OCI-LY7 (cell line): ENCODE data around the gene ELAVL4. TPM values are rescaled to one million over a fixed set of nuclear protein-coding genes. Genes with fewer than 3 reads are reported as not detected.

Experiments used
- BruUV-seq: library from RNA; stranded (reverse); fragments of 400-500 nt; replicated peaks from 2 replicates; lab custom pipeline; 2021; lab: Mats Ljungman, UMichigan
- CTCF ChIA-PET: fragments of 300-600 bp; sonication (Branson Sonifier 250); formaldehyde crosslinking; loops from one replicate; lab custom pipeline; 2022; ENCODE audit warnings: antibody characterized with exemption; ENCODE audit not compliant: unreplicated experiment; lab: Charles Lee
- POLR2A ChIA-PET: fragments of 300-600 bp; sonication (Branson Sonifier 250); formaldehyde crosslinking; loops from one replicate; lab custom pipeline; 2022; ENCODE audit warnings: antibody characterized with exemption; lab: Charles Lee
- DNase-seq: peaks from one replicate; pipeline ENCODE4 v3.0.0-alpha.2; 2015; ENCODE audit warnings: low spot score
- H2AFZ ChIP-seq: fragments of 200-600 bp; sonication (generic), shearing (Covaris generic); 2 replicates; pipeline ENCODE4 v1.6.1; 2014; ENCODE audit warnings: mild to moderate bottlenecking, antibody characterized with exemption, low read length, moderate library complexity
- H3K27ac ChIP-seq: fragments of 200-600 bp; sonication (generic); 2 replicates; pipeline ENCODE4 v1.5.1; 2014; ENCODE audit warnings: mixed run types, low read depth, mild to moderate bottlenecking, moderate library complexity, low read length, inconsistent platforms; ENCODE audit not compliant: poor library complexity, severe bottlenecking
- H3K36me3 ChIP-seq: fragments of 200-600 bp; sonication (generic); 2 replicates; pipeline ENCODE4 v1.6.1; 2014; ENCODE audit warnings: mild to moderate bottlenecking, antibody characterized with exemption, low read length, moderate library complexity, mixed read lengths; ENCODE audit not compliant: insufficient read depth
- H3K4me1 ChIP-seq: fragments of 200-600 bp; sonication (generic); 2 replicates; pipeline ENCODE4 v1.5.1; 2014; ENCODE audit warnings: mild to moderate bottlenecking, low read length; ENCODE audit not compliant: insufficient read depth, poor library complexity, severe bottlenecking
- H3K4me2 ChIP-seq: fragments of 200-600 bp; sonication (generic); 2 replicates; pipeline ENCODE4 v1.6.1; 2014; ENCODE audit warnings: mild to moderate bottlenecking, low read length
- H3K4me3 ChIP-seq: fragments of 200-600 bp; sonication (generic); 2 replicates; pipeline ENCODE4 v1.5.1; 2014; ENCODE audit warnings: mild to moderate bottlenecking, low read depth, low read length; ENCODE audit not compliant: poor library complexity, severe bottlenecking
- H3K79me2 ChIP-seq: fragments of 200-600 bp; sonication (generic); 2 replicates; pipeline ENCODE4 v1.6.1; 2016; ENCODE audit warnings: low read depth, mild to moderate bottlenecking, low read length, moderate library complexity, mixed read lengths; ENCODE audit not compliant: insufficient read depth
- H3K9me2 ChIP-seq: fragments of 200-600 bp; sonication (generic); 2 replicates; pipeline ENCODE4 v1.6.1; 2016; ENCODE audit warnings: mild to moderate bottlenecking, low read length, mixed read lengths; ENCODE audit not compliant: insufficient read depth
- H3K9me3 ChIP-seq: fragments of 200-600 bp; sonication (generic); 2 replicates; pipeline ENCODE4 v1.6.1; 2014; ENCODE audit warnings: mild to moderate bottlenecking, mixed run types, low read length, mixed read lengths
- H4K20me1 ChIP-seq: fragments of 200-600 bp; sonication (generic); 2 replicates; pipeline ENCODE4 v1.6.1; 2014; ENCODE audit warnings: mild to moderate bottlenecking, antibody characterized with exemption, low read length, moderate library complexity, mixed read lengths; ENCODE audit not compliant: insufficient read depth
- EZH2phosphoT487 ChIP-seq: fragments of 200-600 bp; sonication (generic); IDR thresholded peaks from 2 replicates; pipeline ENCODE4 v1.6.1; 2018; ENCODE audit warnings: low read depth, borderline replicate concordance, mild to moderate bottlenecking, mixed run types, antibody characterized with exemption, low read length, moderate library complexity, mixed read lengths
- intact Hi-C: fragments of 100-400 bp; cut with micrococcal nuclease; formaldehyde crosslinking; loops from one replicate; pipeline ENCODE4 v1.10.0; 2022; ENCODE audit not compliant: unreplicated experiment
- total RNA-seq, 2 experiments: library from RNA; depleted of rRNA in 1 of 2; stranded (reverse); fragments of >200 nt in 1 of 2; shearing (Covaris generic) in 1 of 2; gene quantifications; 2 replicates each; pipeline ENCODE4 v1.2.3, GENCODE V29; 2014 to 2022
- TF ChIP-seq, protein P1 (sequence below): fragments of 200-600 bp; sonication (generic); conservative IDR thresholded peaks from 2 replicates; pipeline ENCODE4 v1.5.1; 2014; ENCODE audit warnings: mild to moderate bottlenecking, antibody characterized with exemption, low read length, moderate library complexity, mixed read lengths

Gene ELAVL4
- total RNA-seq, 2 experiments from 2014 or later = not detected

DNA sequence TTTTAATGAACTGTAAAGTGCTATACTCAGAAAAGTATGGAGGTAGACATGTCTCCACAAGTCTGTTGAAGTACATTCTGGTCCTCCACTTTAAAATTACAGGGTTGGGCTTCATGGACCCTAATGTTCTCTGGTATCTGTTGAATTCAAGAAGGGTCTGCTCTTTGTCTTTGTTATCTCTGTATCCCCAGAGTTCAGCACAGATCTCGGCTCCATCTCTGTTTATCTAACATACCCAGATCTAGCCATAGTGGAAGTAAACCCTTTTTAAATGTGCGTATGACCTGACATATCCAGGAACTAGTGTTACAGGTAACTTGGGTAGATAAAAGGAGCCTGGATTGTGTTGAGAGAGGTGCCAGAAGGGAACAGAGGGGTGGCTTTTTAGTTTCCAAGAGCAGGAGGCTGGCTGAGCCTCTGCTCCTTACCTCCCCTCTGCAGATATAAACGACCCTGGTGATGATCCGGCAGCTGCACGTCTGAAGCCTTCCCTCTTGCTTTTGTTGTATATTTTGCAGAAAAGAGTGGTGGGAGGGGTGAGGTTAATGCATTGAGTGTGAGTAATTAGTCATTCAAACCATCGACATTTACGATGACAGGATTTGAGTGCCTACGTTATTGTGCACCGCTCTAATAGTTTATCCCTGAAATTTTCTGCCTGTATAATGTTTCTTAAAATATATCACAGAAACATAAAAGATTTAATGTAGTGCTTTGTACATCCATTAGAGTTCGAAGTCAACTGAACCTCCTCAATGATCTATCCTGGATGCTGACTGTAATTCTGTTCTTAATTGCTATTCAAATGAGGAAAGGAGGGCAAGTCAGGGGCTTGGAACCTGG lies 30.8 kb downstream of the ELAVL4 start:
- no peaks in the 10 kb centered on the region for H3K79me2 ChIP-seq
- DNase-seq = no peak
- H3K9me3 ChIP-seq = no peaks in the 10 kb centered on the region
- no peak overlapping the region for H3K4me2 ChIP-seq
- CTCF ChIA-PET = no interaction called here
- no peaks in the 10 kb centered on the region for H3K36me3 ChIP-seq
- H3K4me3 ChIP-seq = no peak overlapping the region
- TF ChIP-seq EZH2phosphoT487 = no peak
- TF ChIP-seq, protein P1, sequence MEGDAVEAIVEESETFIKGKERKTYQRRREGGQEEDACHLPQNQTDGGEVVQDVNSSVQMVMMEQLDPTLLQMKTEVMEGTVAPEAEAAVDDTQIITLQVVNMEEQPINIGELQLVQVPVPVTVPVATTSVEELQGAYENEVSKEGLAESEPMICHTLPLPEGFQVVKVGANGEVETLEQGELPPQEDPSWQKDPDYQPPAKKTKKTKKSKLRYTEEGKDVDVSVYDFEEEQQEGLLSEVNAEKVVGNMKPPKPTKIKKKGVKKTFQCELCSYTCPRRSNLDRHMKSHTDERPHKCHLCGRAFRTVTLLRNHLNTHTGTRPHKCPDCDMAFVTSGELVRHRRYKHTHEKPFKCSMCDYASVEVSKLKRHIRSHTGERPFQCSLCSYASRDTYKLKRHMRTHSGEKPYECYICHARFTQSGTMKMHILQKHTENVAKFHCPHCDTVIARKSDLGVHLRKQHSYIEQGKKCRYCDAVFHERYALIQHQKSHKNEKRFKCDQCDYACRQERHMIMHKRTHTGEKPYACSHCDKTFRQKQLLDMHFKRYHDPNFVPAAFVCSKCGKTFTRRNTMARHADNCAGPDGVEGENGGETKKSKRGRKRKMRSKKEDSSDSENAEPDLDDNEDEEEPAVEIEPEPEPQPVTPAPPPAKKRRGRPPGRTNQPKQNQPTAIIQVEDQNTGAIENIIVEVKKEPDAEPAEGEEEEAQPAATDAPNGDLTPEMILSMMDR = no peak
- H3K4me1 ChIP-seq = no peaks in the 10 kb centered on the region
- no peak overlapping the region for H2AFZ ChIP-seq
- intact Hi-C loops = no loop called here
- POLR2A ChIA-PET = no interaction called here
- H3K9me2 ChIP-seq = no peaks in the 10 kb centered on the region
- BruUV-seq = no TSS peak
- no peaks in the 10 kb centered on the region for H4K20me1 ChIP-seq
- no peak overlapping the region for H3K27ac ChIP-seq

DNA sequence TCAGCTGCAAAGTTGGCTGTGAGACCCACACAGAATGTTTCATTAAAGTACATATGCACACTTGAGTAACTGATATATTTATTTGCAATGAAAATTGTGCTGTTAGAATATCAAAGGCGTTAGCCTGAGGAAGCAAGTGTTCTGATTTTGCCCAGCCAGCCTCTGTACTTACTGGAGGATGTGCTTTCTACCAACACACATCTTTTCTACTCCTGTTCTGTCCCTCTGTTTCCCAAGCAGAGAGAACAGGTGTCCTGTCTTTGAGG lies 31.4 kb downstream of the ELAVL4 start:
- no peak overlapping the region for H3K4me2 ChIP-seq
- H3K4me1 ChIP-seq = no peaks in the 10 kb centered on the region
- H3K36me3 ChIP-seq = no peaks in the 10 kb centered on the region
- no peak overlapping the region for H3K27ac ChIP-seq
- POLR2A ChIA-PET = no interaction called here
- CTCF ChIA-PET = no interaction called here
- BruUV-seq = no TSS peak
- H4K20me1 ChIP-seq = no peaks in the 10 kb centered on the region
- intact Hi-C loops = no loop called here
- TF ChIP-seq, protein P1 = no peak
- no peak for TF ChIP-seq EZH2phosphoT487
- H3K4me3 ChIP-seq = no peak overlapping the region
- no peaks in the 10 kb centered on the region for H3K9me3 ChIP-seq
- no peak overlapping the region for H2AFZ ChIP-seq
- no peaks in the 10 kb centered on the region for H3K9me2 ChIP-seq
- no peaks in the 10 kb centered on the region for H3K79me2 ChIP-seq
- no peak for DNase-seq

DNA sequence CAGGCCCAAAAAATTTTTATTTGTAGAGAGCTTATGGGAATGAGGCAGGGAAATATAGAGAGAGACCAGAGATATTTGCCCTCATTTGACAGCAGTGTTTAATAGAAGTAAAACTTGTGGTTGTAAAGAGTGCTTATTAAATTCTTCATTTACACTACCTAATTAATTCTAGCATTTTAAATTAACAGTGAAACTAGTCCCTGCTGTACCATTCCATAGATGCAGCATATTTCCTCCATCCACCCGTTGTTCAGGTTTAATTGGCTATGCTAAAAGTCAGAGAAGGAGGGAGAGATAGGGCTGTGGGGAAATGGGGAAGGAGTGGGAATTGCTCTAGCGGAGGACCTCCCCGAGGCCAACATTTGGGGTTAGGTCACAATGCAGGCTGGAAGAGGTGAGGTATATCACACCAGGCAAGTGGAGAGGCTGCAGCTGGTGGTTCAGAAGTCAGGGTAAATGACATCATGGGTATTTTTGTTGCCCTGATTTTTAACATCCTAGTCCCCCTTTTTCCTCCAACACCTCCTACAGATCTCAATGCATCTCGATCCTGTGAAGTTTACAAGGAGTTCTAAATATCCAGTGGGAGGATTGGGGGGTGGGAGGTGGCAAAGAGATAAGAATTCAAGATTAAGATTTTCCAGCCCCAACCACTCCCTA lies 38.6 kb downstream of the ELAVL4 start:
- Histone ChIP-seq H3K27ac (no peak overlapping the region), H3K4me2 (no peak overlapping the region), H3K9me3 (no peaks in the 10 kb centered on the region), H3K79me2 (no peaks in the 10 kb centered on the region), H2AFZ (no peak overlapping the region), H3K4me3 (no peak overlapping the region), H3K4me1 (no peaks in the 10 kb centered on the region), H4K20me1 (no peaks in the 10 kb centered on the region), H3K36me3 (no peaks in the 10 kb centered on the region), H3K9me2 (no peaks in the 10 kb centered on the region)
- TF ChIP-seq EZH2phosphoT487 = no peak
- TF ChIP-seq, protein P1 = no peak
- intact Hi-C loops = no loop called here
- ChIA-PET CTCF (no interaction called here), POLR2A (no interaction called here)
- no peak for DNase-seq
- no TSS peak for BruUV-seq
